ENCODE results near the gene LHPP.

Gene LHPP

DNA sequence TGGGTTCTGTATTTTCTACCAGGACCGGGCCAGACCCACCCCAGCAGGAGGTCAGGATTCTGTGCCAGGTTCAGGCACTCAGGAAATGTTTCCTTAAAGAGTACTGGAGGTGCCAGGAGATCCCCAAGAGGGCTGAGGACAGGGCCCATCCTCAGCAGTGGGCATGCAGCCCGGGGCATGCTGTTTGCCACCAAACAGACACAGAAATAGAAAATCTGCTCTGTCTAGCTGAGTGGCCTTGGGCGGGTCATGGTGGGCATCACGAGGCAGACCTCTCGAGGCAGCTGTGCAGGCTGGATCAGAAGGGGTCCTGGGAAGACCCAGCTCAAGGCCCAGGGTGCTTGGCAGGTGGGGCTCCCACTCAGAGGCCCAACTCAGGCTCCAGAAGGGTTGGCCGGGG lies 177.6 kb downstream of the LHPP start:
- TF ChIP-seq, protein P1, sequence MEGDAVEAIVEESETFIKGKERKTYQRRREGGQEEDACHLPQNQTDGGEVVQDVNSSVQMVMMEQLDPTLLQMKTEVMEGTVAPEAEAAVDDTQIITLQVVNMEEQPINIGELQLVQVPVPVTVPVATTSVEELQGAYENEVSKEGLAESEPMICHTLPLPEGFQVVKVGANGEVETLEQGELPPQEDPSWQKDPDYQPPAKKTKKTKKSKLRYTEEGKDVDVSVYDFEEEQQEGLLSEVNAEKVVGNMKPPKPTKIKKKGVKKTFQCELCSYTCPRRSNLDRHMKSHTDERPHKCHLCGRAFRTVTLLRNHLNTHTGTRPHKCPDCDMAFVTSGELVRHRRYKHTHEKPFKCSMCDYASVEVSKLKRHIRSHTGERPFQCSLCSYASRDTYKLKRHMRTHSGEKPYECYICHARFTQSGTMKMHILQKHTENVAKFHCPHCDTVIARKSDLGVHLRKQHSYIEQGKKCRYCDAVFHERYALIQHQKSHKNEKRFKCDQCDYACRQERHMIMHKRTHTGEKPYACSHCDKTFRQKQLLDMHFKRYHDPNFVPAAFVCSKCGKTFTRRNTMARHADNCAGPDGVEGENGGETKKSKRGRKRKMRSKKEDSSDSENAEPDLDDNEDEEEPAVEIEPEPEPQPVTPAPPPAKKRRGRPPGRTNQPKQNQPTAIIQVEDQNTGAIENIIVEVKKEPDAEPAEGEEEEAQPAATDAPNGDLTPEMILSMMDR (conservative IDR thresholded peaks at IDR 0.05) = no peak
- no peak for TF ChIP-seq ZFX (IDR thresholded peaks at IDR 0.05)
- H3K27ac ChIP-seq = no peak overlapping the region

- no peak overlapping the region for H3K27ac ChIP-seq
- TF ChIP-seq ZFX (IDR thresholded peaks at IDR 0.05) = no peak
- TF ChIP-seq, protein P1 (conservative IDR thresholded peaks at IDR 0.05) = no peak
Measured at GRCh38 chr10:124639646-124640045, 178.0 kb downstream of the LHPP start.

DNA sequence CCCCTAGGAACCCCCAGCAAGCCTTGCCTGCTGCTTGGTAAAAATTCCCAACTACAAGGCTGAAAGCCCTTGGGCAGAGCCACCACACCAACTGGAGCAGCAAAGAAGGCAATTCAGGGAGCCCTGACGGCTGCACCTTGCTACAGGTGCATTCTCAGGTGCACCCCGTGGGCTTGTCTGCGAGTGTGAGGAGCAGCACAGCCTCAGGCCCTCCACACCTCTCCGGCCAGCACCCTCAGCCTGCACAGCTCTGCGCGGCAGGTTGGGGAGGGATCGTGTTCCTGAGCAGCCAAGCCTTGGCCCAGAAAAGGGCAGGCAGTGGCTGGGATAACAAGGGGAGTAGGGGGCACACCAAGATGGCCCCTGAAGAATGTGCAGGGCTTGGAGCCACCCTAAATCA lies 178.4 kb downstream of the LHPP start:
- H3K27ac ChIP-seq = no peak overlapping the region
- TF ChIP-seq, protein P1 (conservative IDR thresholded peaks at IDR 0.05) = no peak
- no peak for TF ChIP-seq ZFX (IDR thresholded peaks at IDR 0.05)

DNA sequence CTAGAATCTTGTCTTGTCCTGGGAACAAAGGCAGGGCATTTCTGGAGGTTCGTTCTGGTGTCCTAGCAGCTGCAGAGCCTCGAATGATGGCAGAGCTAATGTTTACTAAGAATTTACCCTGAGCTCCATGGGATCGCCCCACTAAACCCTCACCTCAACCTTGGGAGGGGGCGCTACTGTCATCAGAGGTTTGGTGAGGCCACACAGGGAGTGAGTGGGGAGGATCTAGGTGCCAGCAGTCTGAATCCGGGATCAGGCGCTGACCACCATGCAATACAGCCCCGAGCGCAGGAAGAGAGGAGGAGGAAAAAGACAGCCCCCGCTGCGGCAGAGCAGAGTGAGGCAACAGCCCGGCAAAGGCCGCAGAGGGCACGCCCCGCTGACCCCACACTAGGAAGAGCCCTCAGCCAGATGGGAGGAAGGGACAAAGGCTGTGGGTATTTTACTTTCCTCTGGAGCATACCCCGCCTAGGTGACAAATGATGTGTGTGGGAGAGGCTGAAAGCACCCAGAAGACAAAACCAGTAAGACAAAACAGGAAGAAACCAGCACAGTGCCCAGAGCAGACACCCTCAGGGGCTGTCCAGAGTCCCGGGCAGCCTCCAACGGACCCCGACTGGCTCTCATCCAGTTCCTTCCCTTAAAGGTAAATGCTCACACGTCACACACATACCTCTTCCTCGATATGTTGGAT lies 179.1 kb downstream of the LHPP start:
- TF ChIP-seq, protein P1 (conservative IDR thresholded peaks at IDR 0.05) = no peak
- TF ChIP-seq ZFX (IDR thresholded peaks at IDR 0.05) = no peak
- no peak overlapping the region for H3K27ac ChIP-seq

DNA sequence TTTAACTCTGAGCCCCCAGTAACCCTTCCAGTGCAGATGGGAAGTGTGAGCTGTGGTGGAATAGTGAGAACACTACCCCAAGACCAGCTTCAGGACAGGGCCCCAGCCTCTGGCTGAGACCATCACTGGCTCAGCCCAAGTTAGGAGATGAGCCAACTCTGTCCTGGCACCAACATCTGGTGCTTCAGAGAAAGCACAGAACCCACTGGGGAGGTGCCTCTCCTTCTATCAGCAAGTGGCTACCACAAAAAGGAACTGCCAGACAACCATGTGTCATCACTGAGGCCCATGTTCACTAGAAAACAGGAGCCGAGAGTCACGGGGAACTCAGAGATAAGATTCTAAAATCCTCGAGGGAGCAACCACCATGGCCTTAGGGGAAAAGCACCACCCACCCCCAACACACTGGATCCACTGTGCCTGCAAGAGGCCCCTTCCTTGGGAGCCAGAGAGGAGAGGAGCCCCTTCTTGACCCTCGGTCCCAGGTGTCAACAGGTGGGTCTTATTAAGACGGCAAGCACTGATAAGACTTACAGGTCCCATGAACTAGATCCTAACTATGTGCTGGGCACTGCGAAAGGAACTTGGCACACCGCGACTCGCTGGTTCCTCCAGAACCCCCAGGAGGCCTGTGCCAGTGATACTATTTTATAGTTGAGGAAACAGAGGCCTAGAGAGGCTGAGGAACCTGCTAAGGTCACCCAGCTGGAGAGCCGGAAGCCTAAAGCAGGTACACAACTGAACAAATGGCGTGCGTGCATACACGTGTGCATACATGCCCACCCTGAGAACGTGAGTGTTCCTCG lies 179.9 kb downstream of the LHPP start:
- no peak for TF ChIP-seq ZFX (IDR thresholded peaks at IDR 0.05)
- TF ChIP-seq, protein P1 (conservative IDR thresholded peaks at IDR 0.05) = no peak
- no peak overlapping the region for H3K27ac ChIP-seq

GRCh38 chr10:124642088-124642710 lies 180.6 kb downstream of the LHPP start:
- no peak overlapping the region for H3K27ac ChIP-seq
- TF ChIP-seq ZFX (IDR thresholded peaks at IDR 0.05) = no peak
- TF ChIP-seq, protein P1 (conservative IDR thresholded peaks at IDR 0.05) = no peak
